D721Med (cell line): ENCODE measurements around the gene C5orf15.
A peak's percentile ranks its signal among the peaks of the same experiment; 100 is the strongest.

Experiments used
- DNase-seq: peaks from one replicate; pipeline ENCODE4 v3.0.0; 2011; ENCODE audit warnings: low spot score; ENCODE audit not compliant: insufficient read length
- FAIRE-seq: peaks from 2 replicates; lab custom pipeline; 2011; peaks lifted over from hg19 to GRCh38; lab: Jason Lieb, UNC
- TF ChIP-seq, protein P1 (sequence below): IDR thresholded peaks from 2 replicates; pipeline ENCODE4 v1.5.1; 2012; ENCODE audit warnings: mild to moderate bottlenecking, control low read depth; ENCODE audit not compliant: insufficient read depth; ENCODE audit errors: missing control alignments

The C5orf15 gene

DNA sequence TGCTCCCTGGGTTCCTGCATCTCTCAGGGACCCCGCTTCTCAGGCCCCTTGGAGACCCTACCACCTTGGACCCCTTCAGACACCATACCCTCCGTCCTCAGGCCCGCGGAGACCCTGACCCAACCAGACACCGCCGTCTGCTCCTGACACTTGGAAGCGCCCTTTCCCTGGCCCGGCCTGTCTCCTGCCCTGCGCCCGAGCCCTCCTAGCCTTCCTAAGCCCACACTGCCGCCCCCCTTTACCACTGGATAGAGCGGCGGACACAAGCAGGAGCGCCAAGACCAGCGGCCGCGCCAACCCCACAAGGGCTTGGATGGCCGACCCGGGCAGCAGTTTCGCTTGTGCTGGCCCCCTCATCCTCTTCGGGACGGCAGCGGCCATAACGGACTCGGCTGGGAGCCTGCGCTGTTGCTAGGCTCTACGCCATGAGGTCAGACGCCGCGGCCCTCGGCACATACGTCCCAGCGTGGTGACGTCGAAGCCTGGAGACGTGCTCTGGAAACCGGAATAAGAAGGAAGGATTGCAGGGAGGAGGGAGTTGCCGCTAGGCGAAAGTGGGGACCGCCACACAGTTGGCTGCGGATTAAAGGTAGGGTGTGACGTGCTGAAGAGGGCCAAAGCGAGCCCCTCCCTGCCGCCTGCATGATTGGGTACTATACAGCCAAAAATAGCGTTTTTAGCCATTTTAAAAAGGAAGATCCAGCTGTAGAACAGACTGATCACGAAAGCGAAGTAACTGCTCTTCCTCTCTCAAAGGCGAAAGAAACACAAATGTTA lies at the start of gene C5orf15:
TSS of gene C5orf15 (minus strand) at position 422 of the 777 bp plus-strand sequence. CDS start at position 381, 41 bp downstream.
- DNase-seq (peak; percentile 81), FAIRE-seq (no peak)
- TF ChIP-seq, protein P1, sequence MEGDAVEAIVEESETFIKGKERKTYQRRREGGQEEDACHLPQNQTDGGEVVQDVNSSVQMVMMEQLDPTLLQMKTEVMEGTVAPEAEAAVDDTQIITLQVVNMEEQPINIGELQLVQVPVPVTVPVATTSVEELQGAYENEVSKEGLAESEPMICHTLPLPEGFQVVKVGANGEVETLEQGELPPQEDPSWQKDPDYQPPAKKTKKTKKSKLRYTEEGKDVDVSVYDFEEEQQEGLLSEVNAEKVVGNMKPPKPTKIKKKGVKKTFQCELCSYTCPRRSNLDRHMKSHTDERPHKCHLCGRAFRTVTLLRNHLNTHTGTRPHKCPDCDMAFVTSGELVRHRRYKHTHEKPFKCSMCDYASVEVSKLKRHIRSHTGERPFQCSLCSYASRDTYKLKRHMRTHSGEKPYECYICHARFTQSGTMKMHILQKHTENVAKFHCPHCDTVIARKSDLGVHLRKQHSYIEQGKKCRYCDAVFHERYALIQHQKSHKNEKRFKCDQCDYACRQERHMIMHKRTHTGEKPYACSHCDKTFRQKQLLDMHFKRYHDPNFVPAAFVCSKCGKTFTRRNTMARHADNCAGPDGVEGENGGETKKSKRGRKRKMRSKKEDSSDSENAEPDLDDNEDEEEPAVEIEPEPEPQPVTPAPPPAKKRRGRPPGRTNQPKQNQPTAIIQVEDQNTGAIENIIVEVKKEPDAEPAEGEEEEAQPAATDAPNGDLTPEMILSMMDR, result no peak

DNA sequence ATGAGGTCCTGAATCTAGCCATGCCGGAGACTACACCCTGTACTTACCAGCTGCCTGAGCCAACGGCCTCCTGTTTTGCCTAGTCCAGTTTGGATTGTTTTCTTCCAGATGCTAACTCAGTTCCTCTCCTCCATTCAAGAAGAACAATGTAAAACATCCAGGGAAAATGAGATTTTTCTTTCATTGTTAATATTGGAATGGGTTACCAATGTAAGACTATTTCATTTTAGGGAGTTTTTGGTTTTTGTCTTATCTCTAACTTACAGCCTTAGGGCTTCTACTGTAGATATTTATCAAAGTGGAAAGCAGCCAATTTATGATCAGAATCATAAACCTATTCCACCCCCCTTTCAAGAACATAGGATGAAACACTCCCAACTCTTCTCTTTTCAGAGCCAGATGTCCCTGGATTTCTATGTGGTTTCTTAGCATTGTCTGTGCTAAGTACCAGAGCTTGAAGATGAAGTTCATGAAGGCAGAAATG lies 39.9 kb upstream of the C5orf15 start:
- TF ChIP-seq, protein P1, result no peak

DNA sequence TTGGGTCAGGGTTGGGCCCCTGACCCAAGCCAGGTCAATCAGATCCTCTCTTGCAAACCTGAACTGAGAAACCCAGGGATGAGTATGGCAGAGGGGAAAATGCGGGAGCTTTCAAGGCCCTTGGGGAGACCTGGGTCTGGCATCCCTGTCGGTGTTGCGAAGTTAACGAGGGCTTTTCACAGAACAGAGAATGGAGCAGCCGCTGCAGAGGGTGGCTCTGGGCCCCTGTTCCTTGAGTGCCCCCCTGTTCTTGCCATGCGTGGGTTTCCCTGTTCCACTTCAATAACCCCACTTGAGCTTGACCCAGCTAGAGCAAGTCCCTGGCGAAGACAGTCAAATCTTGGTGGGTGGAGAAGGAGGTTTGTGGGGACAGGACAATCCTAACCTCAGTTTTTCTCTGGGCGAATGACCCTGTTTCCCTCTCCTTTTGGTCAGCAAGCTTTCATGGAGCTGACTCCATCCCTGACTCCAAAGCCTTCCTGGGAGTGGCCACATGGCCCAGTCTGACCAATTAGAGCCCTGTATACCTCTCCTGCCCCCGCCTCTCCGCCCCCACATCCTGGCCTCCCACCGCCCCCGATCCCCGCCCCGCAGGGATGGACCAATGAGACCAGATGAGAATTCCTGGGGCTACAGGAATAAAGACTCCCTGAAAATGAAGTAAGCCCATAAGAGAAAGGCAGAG lies 39.3 kb upstream of the C5orf15 start:
- TF ChIP-seq, protein P1, result no peak
- FAIRE-seq (no peak), DNase-seq (no peak)

More for the DNA sequence above, 39.9 kb upstream of the C5orf15 start:
- no peak for DNase-seq
- FAIRE-seq, result no peak

DNA sequence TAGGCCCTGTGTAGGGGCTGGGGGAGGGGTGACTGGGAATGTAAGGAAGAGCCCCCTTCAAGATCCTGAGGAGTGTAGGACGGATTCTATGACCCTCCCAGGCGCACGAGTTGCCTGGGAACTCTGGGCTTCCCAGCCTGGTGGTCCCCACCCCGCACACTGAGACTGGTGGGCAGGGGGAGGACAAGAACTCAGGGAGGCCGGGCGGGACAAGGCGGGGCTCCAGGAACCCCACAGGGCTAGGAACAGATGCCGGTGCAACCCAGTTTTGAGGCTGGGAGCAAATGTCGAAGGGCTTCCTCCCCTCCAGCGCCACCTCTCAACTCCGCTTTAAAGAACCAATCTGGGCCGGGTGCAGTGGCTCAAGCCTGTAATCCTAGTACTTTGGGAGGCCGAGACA lies 37.7 kb upstream of the C5orf15 start:
- TF ChIP-seq, protein P1, result no peak
- DNase-seq (no peak), FAIRE-seq (no peak)

DNA sequence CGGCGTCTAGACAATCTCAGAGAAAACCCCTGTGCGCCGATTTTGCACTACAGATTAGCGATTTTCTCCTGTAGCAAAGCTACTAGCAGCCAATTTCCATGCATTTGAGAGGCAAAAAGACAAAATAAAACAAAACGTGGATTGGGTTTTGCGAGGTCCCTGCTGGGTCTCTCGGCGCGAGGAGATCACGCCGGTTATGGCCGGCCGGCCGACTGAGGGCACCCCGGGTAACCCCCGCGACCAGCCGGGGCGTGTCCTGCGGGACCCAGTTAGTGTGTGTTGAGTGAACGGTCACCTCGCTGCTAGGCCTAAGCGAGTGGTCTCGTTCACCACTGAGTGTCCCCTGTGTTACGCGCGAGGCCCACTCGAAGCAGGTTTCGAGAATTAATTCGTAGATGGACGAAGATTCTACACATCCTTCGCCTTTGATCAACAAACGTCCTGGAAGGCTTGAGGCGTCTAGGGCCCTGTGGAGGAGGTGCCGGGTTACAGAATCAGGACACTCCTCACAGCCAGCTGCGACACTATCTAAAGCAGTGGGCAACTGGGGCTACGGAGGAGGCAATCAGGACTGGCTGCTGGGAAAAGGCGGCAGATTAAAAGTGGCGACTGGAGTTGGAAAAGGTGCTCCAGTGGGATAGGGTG lies 37.1 kb upstream of the C5orf15 start:
- TF ChIP-seq, protein P1, result no peak
- DNase-seq (peak; percentile 37), FAIRE-seq (no peak)

DNA sequence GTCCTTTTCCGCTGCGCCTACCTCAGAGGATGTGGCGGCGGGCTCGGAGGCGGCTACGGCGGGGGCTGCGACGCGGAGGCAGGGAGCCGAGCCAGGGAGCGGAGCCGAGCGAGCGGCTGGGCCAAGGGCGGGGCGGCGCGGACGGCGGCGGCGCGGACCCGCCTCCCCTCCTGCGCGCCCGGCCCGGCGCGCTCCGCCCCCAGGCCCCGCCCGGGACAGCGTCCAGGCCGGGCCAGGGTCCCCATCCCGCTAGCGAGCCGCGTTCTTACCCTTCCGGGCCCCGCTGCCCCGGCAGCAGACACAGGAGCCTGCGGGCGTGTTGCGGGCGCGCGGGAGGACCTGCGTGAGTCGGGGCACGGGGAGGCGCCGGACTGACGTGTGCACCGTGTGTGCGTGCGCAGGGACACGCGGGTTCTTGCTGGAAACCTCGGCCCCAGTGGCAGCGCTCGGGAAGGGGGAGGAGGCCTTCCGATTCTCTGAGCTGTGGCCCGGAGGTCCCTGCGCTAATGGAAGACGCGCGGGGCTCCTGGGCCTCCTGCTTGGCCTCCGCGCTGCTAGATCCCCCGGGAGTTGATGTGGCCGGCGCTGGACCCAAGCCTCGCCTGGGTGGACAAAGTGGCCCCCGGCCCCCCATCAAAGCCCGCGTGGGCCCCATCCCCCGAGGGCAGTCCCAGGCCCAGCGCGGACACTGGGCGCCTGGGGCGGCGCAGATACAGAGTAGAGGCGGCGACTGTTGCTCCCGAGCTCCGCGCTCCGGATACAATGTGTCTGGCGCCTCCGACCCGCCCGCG lies 36.4 kb upstream of the C5orf15 start, which contains the start of gene VDAC1:
TSS of gene VDAC1 (minus strand) at position 350 of the 791 bp plus-strand sequence. CDS start 11,963 bp downstream, outside the sequence.
- no peak for FAIRE-seq
- TF ChIP-seq, protein P1, result no peak
- peak; percentile 72 for DNase-seq
